ENCODE results near the gene RNF44. TPM values are rescaled to one million over a fixed set of nuclear protein-coding genes. Genes with fewer than 3 reads are reported as not detected.

Gene RNF44
- total RNA-seq, 1 experiment from 2014 or later = 58.4 TPM

DNA sequence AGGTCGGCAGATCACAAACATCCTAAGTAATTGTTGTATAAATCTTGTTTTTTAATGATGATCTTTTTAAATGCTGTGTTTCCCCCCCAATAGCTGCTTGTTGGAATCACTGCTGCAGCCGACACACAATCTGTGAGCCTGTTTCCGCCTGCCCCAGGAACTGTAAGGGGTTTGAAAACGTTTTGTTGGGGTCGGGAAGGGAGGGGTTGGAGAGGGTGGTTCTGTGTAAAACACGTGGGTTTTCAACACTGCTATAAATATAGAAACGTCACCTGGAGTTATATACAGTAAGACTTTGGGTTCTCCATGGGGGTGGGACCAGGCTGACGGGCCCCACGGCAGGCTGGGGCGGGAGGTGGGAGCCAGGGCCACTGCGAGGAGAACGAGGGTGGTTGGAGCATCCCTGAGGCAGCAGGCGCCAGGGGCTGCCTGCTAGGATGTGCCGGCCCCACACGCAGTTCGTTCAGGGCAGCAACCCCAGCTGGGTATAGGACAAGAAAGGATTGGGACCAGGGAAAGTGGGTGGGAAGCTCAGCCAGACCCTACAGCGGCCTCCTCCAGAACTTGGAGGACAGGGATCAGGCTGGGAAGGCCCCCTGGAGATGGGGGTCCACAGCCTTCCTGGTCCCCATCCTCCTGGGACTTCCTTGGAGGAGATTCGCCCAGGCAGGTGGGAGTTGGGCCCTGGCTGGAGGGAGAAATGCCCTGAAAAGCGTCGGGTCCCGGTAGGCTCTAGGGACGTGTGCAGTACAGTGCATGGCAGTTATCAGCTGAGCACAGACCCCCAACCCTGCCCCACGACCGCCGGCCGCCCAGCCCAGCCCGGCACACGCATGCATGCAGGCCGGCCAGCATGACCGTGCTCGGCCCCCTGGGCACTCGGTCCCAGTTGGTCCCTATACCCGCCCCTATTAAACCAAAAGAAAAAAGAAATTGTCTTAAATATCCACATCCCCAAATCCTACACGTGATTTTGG, 9.7 kb downstream of the RNF44 start:
- Histone ChIP-seq H3K9me3 (ENCODE audit: control insufficient read depth in 1 of 2, insufficient read depth in 1 of 2, low read depth in 1 of 2, low read length in 2 of 2) (no peaks in the 10 kb centered on the region), H3K27ac (ENCODE audit: low read depth, low read length) (no peak overlapping the region), H4K20me1 (ENCODE audit: insufficient read depth) (no peaks in the 10 kb centered on the region), H3K79me2 (ENCODE audit: insufficient read depth, low read length) (0 out of 2 replicates have a peak, but pooled peaks cover 3% of the 10 kb centered on the region), H3K36me3 (ENCODE audit: control insufficient read depth in 1 of 2, insufficient read depth in 2 of 2, low read length in 2 of 2) (peaks cover 3 to 30% of the 10 kb centered on the region in 2 experiments; a peak in 2 of 4 replicates), H3K9ac (ENCODE audit: low read length) (no peak overlapping the region), H3K9me2 (ENCODE audit: insufficient read depth) (no peaks in the 10 kb centered on the region), H3K4me1 (ENCODE audit: control insufficient read depth in 1 of 2, insufficient read depth in 2 of 2, low read length in 2 of 2) (no peaks in the 10 kb centered on the region), H3K4me2 (ENCODE audit: low read length) (no peak overlapping the region), H2AFZ (ENCODE audit: low read depth, low read length, poor library complexity, severe bottlenecking) (no peak overlapping the region), H3K4me3 (replicated peaks in 1 of 2; ENCODE audit: low read depth in 1 of 2, low read length in 2 of 2) (no peak overlapping the region), H3K27me3 (ENCODE audit: insufficient read depth, low read length) (no peaks in the 10 kb centered on the region)
- TSS peak; percentile 24 for BruUV-seq (replicated peaks)
- ChIA-PET RAD21 (ENCODE audit: low non-redundant PET in 1 of 2, low total read pairs in 2 of 2, uncharacterized antibody in 2 of 2, unreplicated experiment in 2 of 2) (no interaction called here), CTCF (no interaction called here), POLR2A (no interaction called here)
- intact Hi-C loops (cut with micrococcal nuclease) = no loop called here
- DNase-seq (ENCODE audit: low read depth, low spot score) (no peak), ATAC-seq (no peak)
- TF ChIP-seq CBX3 (IDR thresholded peaks at IDR 0.05; ENCODE audit: low read depth) (no peak), ATF3 (IDR thresholded peaks at IDR 0.05) (no peak), CEBPB (IDR thresholded peaks at IDR 0.05; ENCODE audit: low read depth) (no peak), TCF7L2 (IDR thresholded peaks at IDR 0.05; ENCODE audit: borderline replicate concordance, extremely low read depth, insufficient read depth, insufficient read length) (no peak), FOSL1 (IDR thresholded peaks at IDR 0.05; ENCODE audit: low read depth) (no peak), EZH2phosphoT487 (IDR thresholded peaks at IDR 0.05; ENCODE audit: borderline replicate concordance) (no peak), SP1 (IDR thresholded peaks at IDR 0.05; ENCODE audit: low read depth) (no peak)
- TF ChIP-seq, protein P1, sequence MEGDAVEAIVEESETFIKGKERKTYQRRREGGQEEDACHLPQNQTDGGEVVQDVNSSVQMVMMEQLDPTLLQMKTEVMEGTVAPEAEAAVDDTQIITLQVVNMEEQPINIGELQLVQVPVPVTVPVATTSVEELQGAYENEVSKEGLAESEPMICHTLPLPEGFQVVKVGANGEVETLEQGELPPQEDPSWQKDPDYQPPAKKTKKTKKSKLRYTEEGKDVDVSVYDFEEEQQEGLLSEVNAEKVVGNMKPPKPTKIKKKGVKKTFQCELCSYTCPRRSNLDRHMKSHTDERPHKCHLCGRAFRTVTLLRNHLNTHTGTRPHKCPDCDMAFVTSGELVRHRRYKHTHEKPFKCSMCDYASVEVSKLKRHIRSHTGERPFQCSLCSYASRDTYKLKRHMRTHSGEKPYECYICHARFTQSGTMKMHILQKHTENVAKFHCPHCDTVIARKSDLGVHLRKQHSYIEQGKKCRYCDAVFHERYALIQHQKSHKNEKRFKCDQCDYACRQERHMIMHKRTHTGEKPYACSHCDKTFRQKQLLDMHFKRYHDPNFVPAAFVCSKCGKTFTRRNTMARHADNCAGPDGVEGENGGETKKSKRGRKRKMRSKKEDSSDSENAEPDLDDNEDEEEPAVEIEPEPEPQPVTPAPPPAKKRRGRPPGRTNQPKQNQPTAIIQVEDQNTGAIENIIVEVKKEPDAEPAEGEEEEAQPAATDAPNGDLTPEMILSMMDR (IDR thresholded peaks at IDR 0.05 in 2 of 3, conservative IDR thresholded peaks at IDR 0.05 in 1 of 3; ENCODE audit: borderline replicate concordance in 1 of 3, insufficient read depth in 1 of 3, low read depth in 2 of 3, low read length in 2 of 3) = no peak
- TF ChIP-seq, protein P2, sequence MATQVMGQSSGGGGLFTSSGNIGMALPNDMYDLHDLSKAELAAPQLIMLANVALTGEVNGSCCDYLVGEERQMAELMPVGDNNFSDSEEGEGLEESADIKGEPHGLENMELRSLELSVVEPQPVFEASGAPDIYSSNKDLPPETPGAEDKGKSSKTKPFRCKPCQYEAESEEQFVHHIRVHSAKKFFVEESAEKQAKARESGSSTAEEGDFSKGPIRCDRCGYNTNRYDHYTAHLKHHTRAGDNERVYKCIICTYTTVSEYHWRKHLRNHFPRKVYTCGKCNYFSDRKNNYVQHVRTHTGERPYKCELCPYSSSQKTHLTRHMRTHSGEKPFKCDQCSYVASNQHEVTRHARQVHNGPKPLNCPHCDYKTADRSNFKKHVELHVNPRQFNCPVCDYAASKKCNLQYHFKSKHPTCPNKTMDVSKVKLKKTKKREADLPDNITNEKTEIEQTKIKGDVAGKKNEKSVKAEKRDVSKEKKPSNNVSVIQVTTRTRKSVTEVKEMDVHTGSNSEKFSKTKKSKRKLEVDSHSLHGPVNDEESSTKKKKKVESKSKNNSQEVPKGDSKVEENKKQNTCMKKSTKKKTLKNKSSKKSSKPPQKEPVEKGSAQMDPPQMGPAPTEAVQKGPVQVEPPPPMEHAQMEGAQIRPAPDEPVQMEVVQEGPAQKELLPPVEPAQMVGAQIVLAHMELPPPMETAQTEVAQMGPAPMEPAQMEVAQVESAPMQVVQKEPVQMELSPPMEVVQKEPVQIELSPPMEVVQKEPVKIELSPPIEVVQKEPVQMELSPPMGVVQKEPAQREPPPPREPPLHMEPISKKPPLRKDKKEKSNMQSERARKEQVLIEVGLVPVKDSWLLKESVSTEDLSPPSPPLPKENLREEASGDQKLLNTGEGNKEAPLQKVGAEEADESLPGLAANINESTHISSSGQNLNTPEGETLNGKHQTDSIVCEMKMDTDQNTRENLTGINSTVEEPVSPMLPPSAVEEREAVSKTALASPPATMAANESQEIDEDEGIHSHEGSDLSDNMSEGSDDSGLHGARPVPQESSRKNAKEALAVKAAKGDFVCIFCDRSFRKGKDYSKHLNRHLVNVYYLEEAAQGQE (IDR thresholded peaks at IDR 0.05; ENCODE audit: low read depth) = no peak
- TF ChIP-seq, protein P3, sequence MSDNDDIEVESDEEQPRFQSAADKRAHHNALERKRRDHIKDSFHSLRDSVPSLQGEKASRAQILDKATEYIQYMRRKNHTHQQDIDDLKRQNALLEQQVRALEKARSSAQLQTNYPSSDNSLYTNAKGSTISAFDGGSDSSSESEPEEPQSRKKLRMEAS (IDR thresholded peaks at IDR 0.05) = no peak
